ENCODE measurements around the gene AGAP1. TPM values are rescaled to one million over a fixed set of nuclear protein-coding genes. Genes with fewer than 3 reads are reported as not detected.

AGAP1 gene
- total RNA-seq, 1 donor from 2014 or later, result 46.3 TPM

DNA sequence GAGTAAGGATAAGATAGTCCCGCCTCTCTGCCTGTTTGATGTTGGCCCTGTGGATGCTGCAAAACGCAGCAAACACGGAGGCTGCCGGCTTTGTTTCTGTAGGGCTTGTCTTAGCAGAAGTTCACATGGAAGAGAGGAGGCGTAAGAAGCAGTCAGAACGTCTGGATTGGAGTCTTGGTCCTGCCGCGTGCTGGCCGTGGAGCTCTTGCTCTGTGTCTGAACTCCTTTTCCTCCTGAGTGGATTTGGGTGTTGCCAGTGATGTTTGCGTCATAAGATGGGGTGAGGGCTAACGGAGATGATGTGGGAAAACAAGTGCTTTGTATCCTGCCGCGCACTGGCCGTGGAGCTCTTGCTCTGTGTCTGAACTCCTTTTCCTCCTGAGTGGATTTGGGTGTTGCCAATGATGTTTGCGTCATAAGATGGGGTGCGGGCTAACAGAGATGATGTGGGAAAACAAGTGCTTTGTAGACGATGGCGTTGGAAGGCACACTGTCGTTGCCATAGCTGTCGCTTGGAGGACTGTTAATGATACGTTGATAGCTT is 240.9 kb downstream of the AGAP1 start:
- H3K4me1 Mint-ChIP-seq (ENCODE audit: unreplicated experiment), result peaks cover 7% of the 10 kb centered on the region
- H3K27me3 Mint-ChIP-seq, result no peaks in the 10 kb centered on the region
- TF ChIP-seq, protein P1, sequence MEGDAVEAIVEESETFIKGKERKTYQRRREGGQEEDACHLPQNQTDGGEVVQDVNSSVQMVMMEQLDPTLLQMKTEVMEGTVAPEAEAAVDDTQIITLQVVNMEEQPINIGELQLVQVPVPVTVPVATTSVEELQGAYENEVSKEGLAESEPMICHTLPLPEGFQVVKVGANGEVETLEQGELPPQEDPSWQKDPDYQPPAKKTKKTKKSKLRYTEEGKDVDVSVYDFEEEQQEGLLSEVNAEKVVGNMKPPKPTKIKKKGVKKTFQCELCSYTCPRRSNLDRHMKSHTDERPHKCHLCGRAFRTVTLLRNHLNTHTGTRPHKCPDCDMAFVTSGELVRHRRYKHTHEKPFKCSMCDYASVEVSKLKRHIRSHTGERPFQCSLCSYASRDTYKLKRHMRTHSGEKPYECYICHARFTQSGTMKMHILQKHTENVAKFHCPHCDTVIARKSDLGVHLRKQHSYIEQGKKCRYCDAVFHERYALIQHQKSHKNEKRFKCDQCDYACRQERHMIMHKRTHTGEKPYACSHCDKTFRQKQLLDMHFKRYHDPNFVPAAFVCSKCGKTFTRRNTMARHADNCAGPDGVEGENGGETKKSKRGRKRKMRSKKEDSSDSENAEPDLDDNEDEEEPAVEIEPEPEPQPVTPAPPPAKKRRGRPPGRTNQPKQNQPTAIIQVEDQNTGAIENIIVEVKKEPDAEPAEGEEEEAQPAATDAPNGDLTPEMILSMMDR (conservative IDR thresholded peaks at IDR 0.05), result no peak
- no peaks in the 10 kb centered on the region for H3K9me3 Mint-ChIP-seq
- peaks cover 3% of the 10 kb centered on the region for H3K36me3 Mint-ChIP-seq
- H3K27ac Mint-ChIP-seq, result no peak overlapping the region
- no peak for DNase-seq (ENCODE audit: extremely low spot score, unreplicated experiment)
- H3K4me3 Mint-ChIP-seq, result no peak overlapping the region

DNA sequence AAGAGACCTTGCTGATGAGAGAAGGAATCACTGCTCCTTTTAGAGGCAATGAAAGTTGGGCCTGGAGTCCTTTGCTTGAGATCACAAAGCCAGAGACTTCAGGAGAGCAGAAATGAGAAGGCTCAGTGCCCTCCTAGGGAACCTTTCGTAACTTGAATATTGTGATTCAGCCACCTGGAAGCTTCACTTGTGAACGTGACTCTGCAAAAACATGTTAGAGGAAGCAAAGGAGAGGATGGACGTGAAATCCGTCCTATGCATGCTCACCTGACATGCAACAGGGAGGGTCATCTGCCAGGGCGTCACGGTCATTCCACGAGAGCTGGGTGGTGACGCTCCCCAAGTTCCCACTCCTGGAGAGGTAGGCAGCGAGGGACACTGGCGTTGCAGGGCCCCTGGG is 243.6 kb downstream of the AGAP1 start:
- H3K27ac Mint-ChIP-seq, result no peak overlapping the region
- H3K9me3 Mint-ChIP-seq, result no peaks in the 10 kb centered on the region
- H3K36me3 Mint-ChIP-seq, result peaks cover 3% of the 10 kb centered on the region
- no peaks in the 10 kb centered on the region for H3K27me3 Mint-ChIP-seq
- TF ChIP-seq, protein P1 (conservative IDR thresholded peaks at IDR 0.05), result no peak
- no peak for DNase-seq (ENCODE audit: extremely low spot score, unreplicated experiment)
- H3K4me1 Mint-ChIP-seq (ENCODE audit: unreplicated experiment), result peaks cover 3% of the 10 kb centered on the region
- no peak overlapping the region for H3K4me3 Mint-ChIP-seq

DNA sequence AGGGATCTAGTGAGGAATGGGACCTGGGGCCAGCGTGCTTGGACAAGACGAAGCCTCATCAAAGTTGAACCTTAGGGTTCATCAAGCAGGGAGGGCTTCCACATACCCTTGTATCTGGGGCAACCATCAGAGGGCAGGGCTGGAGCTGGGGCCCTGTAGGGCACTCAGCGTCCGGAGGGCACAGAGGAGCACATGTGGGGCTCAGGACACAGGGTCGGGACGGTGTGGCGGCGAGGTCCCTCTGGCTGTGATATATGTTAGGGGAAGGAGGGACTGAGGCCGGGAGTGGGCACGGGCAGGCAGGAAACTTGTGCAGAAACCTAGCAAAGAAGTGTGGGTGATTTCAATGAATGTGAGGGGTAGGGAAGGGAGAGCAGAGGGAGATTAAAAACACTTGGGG is 244.0 kb downstream of the AGAP1 start:
- Mint-ChIP-seq H3K27me3 (no peaks in the 10 kb centered on the region), H3K9me3 (no peaks in the 10 kb centered on the region), H3K4me3 (no peak overlapping the region), H3K27ac (no peak overlapping the region), H3K36me3 (peaks cover 3% of the 10 kb centered on the region), H3K4me1 (ENCODE audit: unreplicated experiment) (peaks cover 3% of the 10 kb centered on the region)
- no peak for DNase-seq (ENCODE audit: extremely low spot score, unreplicated experiment)
- TF ChIP-seq, protein P1 (conservative IDR thresholded peaks at IDR 0.05), result no peak

DNA sequence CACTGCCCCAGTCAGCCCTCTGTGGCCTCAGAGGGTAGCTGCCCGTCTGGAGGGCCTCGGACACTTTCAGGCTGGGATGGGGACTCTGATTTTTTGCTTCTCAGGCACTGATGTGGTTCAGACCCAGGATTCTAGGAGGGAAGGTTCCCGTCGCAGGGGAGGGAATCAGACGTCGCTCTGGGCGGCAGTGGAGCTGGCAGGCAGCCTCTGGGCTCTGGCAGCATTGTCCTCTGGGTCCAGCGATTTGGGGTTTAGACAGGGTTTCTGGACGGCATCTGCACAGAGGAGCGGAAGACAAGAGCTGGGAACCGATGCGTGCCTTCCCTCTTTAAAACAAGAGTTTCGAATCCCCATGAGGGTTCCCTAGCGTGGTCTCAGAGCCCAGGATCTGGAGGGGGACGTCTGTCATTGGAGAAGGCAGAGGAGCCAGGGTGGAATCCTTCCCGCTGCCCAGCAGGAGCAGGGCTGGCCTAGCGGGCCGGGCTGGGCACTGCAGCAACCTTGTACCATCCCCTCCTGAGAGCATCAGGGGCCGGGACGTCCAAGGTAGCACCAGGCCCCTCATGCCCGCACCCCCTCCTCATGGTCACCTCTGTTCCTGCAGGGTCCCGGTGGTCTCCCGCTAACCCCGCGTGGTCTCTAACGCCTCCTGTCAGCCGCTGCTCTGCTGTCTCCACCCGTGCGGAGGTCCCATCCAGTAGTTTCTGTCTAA is 246.0 kb downstream of the AGAP1 start:
- H3K27me3 Mint-ChIP-seq, result no peaks in the 10 kb centered on the region
- peaks cover 16% of the 10 kb centered on the region for H3K36me3 Mint-ChIP-seq
- peaks cover 3% of the 10 kb centered on the region for H3K4me1 Mint-ChIP-seq (ENCODE audit: unreplicated experiment)
- no peak for DNase-seq (ENCODE audit: extremely low spot score, unreplicated experiment)
- no peak overlapping the region for H3K27ac Mint-ChIP-seq
- H3K4me3 Mint-ChIP-seq, result no peak overlapping the region
- no peaks in the 10 kb centered on the region for H3K9me3 Mint-ChIP-seq
- TF ChIP-seq, protein P1 (conservative IDR thresholded peaks at IDR 0.05), result no peak

DNA sequence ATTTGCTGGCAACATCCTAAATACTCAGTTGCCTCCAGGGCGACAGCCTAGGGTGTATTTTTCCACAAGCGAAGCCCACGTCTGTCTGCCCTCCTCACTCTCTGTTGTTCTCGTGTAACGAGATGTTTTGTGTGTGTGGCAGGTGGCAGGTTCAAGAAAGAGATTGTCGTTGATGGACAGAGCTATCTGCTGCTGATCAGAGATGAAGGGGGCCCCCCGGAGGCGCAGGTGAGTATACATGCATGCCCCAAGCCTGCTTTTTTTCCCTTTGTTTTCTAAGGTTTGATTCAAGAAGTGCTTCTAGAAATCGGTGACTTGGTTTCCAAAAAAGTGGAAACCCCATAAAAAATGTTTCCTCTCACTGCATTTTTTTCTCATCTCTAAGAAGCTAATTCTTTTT is 247.0 kb downstream of the AGAP1 start:
- DNase-seq (ENCODE audit: extremely low spot score, unreplicated experiment), result no peak
- Mint-ChIP-seq H3K4me1 (ENCODE audit: unreplicated experiment) (peaks cover 3% of the 10 kb centered on the region), H3K36me3 (peaks cover 20% of the 10 kb centered on the region), H3K27ac (no peak overlapping the region), H3K9me3 (no peaks in the 10 kb centered on the region), H3K27me3 (no peaks in the 10 kb centered on the region), H3K4me3 (no peak overlapping the region)
- TF ChIP-seq, protein P1 (conservative IDR thresholded peaks at IDR 0.05), result peak; percentile 44

All from type B pancreatic cell (in vitro differentiated cells).